Neuronal stem cell (in vitro differentiated cells): ENCODE data around the gene CDH3.

Source experiments
- DNase-seq: peaks from one replicate; pipeline ENCODE4 v3.0.0-alpha.2; 2013; ENCODE audit warnings: low spot score
- H2AFZ ChIP-seq: one replicate; pipeline ENCODE4 v1.6.1; 2013; ENCODE audit warnings: mild to moderate bottlenecking, low read length, inconsistent platforms
- H2AK5ac ChIP-seq: 2 replicates; pipeline ENCODE4 v1.6.1; 2013; ENCODE audit warnings: low read depth, mild to moderate bottlenecking, inconsistent platforms, low read length, moderate library complexity, mixed read lengths
- H2BK120ac ChIP-seq: 2 replicates; pipeline ENCODE4 v1.6.1; 2013; ENCODE audit warnings: low read depth, mild to moderate bottlenecking, inconsistent platforms, low read length, moderate library complexity, mixed read lengths
- H2BK12ac ChIP-seq: one replicate; pipeline ENCODE4 v1.6.1; 2013; ENCODE audit warnings: low read length, inconsistent platforms
- H2BK15ac ChIP-seq: 2 replicates; pipeline ENCODE4 v1.6.1; 2013; ENCODE audit warnings: mild to moderate bottlenecking, low read length, inconsistent platforms, mixed read lengths
- H2BK5ac ChIP-seq: one replicate; pipeline ENCODE4 v1.6.1; 2013; ENCODE audit warnings: inconsistent platforms, mild to moderate bottlenecking, low read length, moderate library complexity
- H3K14ac ChIP-seq: one replicate; pipeline ENCODE4 v1.6.1; 2013; ENCODE audit warnings: low read length, inconsistent platforms
- H3K18ac ChIP-seq: 2 replicates; pipeline ENCODE4 v1.6.1; 2013; ENCODE audit warnings: low read length, inconsistent platforms
- H3K23ac ChIP-seq: 2 replicates; pipeline ENCODE4 v1.6.1; 2013; ENCODE audit warnings: low read depth, mild to moderate bottlenecking, mixed read lengths, low read length, inconsistent platforms; ENCODE audit not compliant: poor library complexity
- H3K27ac ChIP-seq: replicated peaks from 3 replicates; pipeline ENCODE4 v1.5.1; 2013; ENCODE audit warnings: low read length, inconsistent platforms
- H3K27me3 ChIP-seq, 3 experiments: 2 replicates each; pipeline ENCODE4 v1.6.1; 2013; ENCODE audit warnings: low read length in 3 of 3, mild to moderate bottlenecking in 2 of 3, inconsistent platforms in 1 of 3, low read depth in 1 of 3, mixed read lengths in 1 of 3, moderate library complexity in 1 of 3; ENCODE audit not compliant: control insufficient read depth in 3 of 3, insufficient read depth in 3 of 3
- H3K36me3 ChIP-seq, 2 donors: replicated peaks in 1 of 2; 2 replicates each; pipeline ENCODE4 v1.6.1; 2013; ENCODE audit warnings: low read length in 2 of 2; ENCODE audit not compliant: control insufficient read depth in 2 of 2, insufficient read depth in 2 of 2
- H3K4ac ChIP-seq: 2 replicates; pipeline ENCODE4 v1.6.1; 2013; ENCODE audit warnings: inconsistent platforms, mild to moderate bottlenecking, low read length, moderate library complexity
- H3K4me1 ChIP-seq, 2 donors: 1 replicate in 1 of 2; 2 replicates in 1 of 2; pipeline ENCODE4 v1.6.1; 2013; ENCODE audit warnings: low read length in 2 of 2, low read depth in 1 of 2; ENCODE audit not compliant: control insufficient read depth in 2 of 2, insufficient read depth in 1 of 2
- H3K4me2 ChIP-seq: one replicate; pipeline ENCODE4 v1.6.1; 2013; ENCODE audit warnings: mild to moderate bottlenecking, low read length, inconsistent platforms; ENCODE audit not compliant: insufficient read depth, poor library complexity, severe bottlenecking
- H3K4me3 ChIP-seq, 2 donors: 2 replicates each; pipeline ENCODE4 v1.5.1; 2013; ENCODE audit warnings: low read length in 2 of 2, mild to moderate bottlenecking in 2 of 2, inconsistent platforms in 1 of 2, moderate library complexity in 1 of 2
- H3K79me1 ChIP-seq: one replicate; pipeline ENCODE4 v1.6.1; 2013; ENCODE audit warnings: low read depth, mild to moderate bottlenecking, inconsistent platforms, low read length, moderate library complexity
- H3K9ac ChIP-seq: one replicate; pipeline ENCODE4 v1.6.1; 2013; ENCODE audit warnings: mild to moderate bottlenecking, low read depth, low read length, inconsistent platforms; ENCODE audit not compliant: poor library complexity
- H3K9me3 ChIP-seq, 2 donors: replicated peaks in 1 of 2; 2 replicates each; pipeline versions ENCODE3 to v1.6.1; 2013; ENCODE audit warnings: low read length in 2 of 2, mild to moderate bottlenecking in 2 of 2, inconsistent platforms in 1 of 2, low read depth in 1 of 2, mixed read lengths in 1 of 2, moderate library complexity in 1 of 2; ENCODE audit not compliant: control insufficient read depth in 2 of 2, insufficient read depth in 1 of 2
- H4K8ac ChIP-seq: one replicate; pipeline ENCODE4 v1.6.1; 2013; ENCODE audit warnings: low read depth, mild to moderate bottlenecking, inconsistent platforms, low read length, moderate library complexity
- H4K91ac ChIP-seq: one replicate; pipeline ENCODE4 v1.6.1; 2013; ENCODE audit warnings: low read length, low read depth, mild to moderate bottlenecking, inconsistent platforms; ENCODE audit not compliant: poor library complexity
- WGBS, 2 donors: extraction: QIAGEN DNeasy Blood & Tissue Kit; methylation state at CpG; one replicate each; pipeline ENCODE4 v1.1.7; 2013; ENCODE audit warnings: missing lambda C conversion rate in 2 of 2, mixed read lengths in 1 of 2; ENCODE audit not compliant: insufficient read length in 2 of 2, insufficient replicate concordance in 1 of 2; ENCODE audit errors: extremely low coverage in 2 of 2; 5-methylcytosine and 5-hydroxymethylcytosine counted together

CDH3 gene

GRCh38 chr16:68668266-68668665, 23.2 kb downstream of the CDH3 start:
- H3K36me3 ChIP-seq = no peaks in the 10 kb centered on the region
- H3K14ac ChIP-seq = no peak overlapping the region
- H2BK15ac ChIP-seq = no peak overlapping the region
- no peak overlapping the region for H4K8ac ChIP-seq
- H2BK120ac ChIP-seq = no peak overlapping the region
- H4K91ac ChIP-seq = no peak overlapping the region
- H3K27me3 ChIP-seq = no peaks in the 10 kb centered on the region
- H3K4me3 ChIP-seq = no peak overlapping the region
- H3K18ac ChIP-seq = no peak overlapping the region
- no peak for DNase-seq
- no peak overlapping the region for H2BK5ac ChIP-seq
- H3K4me1 ChIP-seq = peaks cover 0 to 6% of the 10 kb centered on the region in 2 donors
- no peak overlapping the region for H3K23ac ChIP-seq
- no peak overlapping the region for H3K4ac ChIP-seq
- H2AFZ ChIP-seq = no peak overlapping the region
- no peak overlapping the region for H3K4me2 ChIP-seq
- H3K27ac ChIP-seq = no peak overlapping the region
- no peak overlapping the region for H2BK12ac ChIP-seq
- WGBS, 2 donors = no CpG with 5 or more reads among the region's 4 CpGs
- H3K9ac ChIP-seq = no peak overlapping the region
- peaks cover 0 to 2% of the 10 kb centered on the region in 2 donors for H3K9me3 ChIP-seq
- H2AK5ac ChIP-seq = no peak overlapping the region
- H3K79me1 ChIP-seq = no peaks in the 10 kb centered on the region

- Histone ChIP-seq H3K27ac (no peak overlapping the region), H2BK15ac (peak overlapping the region; percentile 38), H2AFZ (no peak overlapping the region), H3K79me1 (no peaks in the 10 kb centered on the region), H3K23ac (no peak overlapping the region), H2AK5ac (no peak overlapping the region), H3K4me1 (peaks cover 0 to 3% of the 10 kb centered on the region in 2 donors), H3K4me3 (no peak overlapping the region), H3K9me3 (no peaks in the 10 kb centered on the region), H3K9ac (no peak overlapping the region), H3K36me3 (no peaks in the 10 kb centered on the region), H3K18ac (peak overlapping the region; percentile 2), H4K91ac (no peak overlapping the region), H3K14ac (no peak overlapping the region), H2BK120ac (no peak overlapping the region), H3K4me2 (no peak overlapping the region), H2BK12ac (no peak overlapping the region), H3K27me3 (no peaks in the 10 kb centered on the region), H4K8ac (no peak overlapping the region), H3K4ac (no peak overlapping the region), H2BK5ac (no peak overlapping the region)
- no CpG with 5 or more reads among the region's 5 CpGs for WGBS, 2 donors
- no peak for DNase-seq
Observed at GRCh38 chr16:68676113-68676860, 31.2 kb downstream of the CDH3 start.

GRCh38 chr16:68681038-68681437, 35.9 kb downstream of the CDH3 start:
- no peak overlapping the region for H4K8ac ChIP-seq
- no peak overlapping the region for H2BK5ac ChIP-seq
- H2AK5ac ChIP-seq = no peak overlapping the region
- no peak overlapping the region for H3K18ac ChIP-seq
- no peak overlapping the region for H2BK120ac ChIP-seq
- no peak overlapping the region for H2AFZ ChIP-seq
- no peaks in the 10 kb centered on the region for H3K27me3 ChIP-seq
- no CpG with 5 or more reads among the region's 2 CpGs for WGBS, 2 donors
- H2BK12ac ChIP-seq = no peak overlapping the region
- peaks cover 0 to 3% of the 10 kb centered on the region in 2 donors for H3K36me3 ChIP-seq
- no peaks in the 10 kb centered on the region for H3K9me3 ChIP-seq
- no peak overlapping the region for H3K4me3 ChIP-seq
- H2BK15ac ChIP-seq = no peak overlapping the region
- no peak overlapping the region for H3K4me2 ChIP-seq
- H3K4ac ChIP-seq = no peak overlapping the region
- H3K14ac ChIP-seq = no peak overlapping the region
- DNase-seq = no peak
- H3K4me1 ChIP-seq = no peaks in the 10 kb centered on the region
- no peak overlapping the region for H3K9ac ChIP-seq
- no peaks in the 10 kb centered on the region for H3K79me1 ChIP-seq
- no peak overlapping the region for H3K27ac ChIP-seq
- no peak overlapping the region for H3K23ac ChIP-seq
- no peak overlapping the region for H4K91ac ChIP-seq

- Histone ChIP-seq H2BK12ac (no peak overlapping the region), H2BK120ac (no peak overlapping the region), H3K36me3 (peaks cover 0 to 3% of the 10 kb centered on the region in 2 donors), H3K23ac (no peak overlapping the region), H3K79me1 (no peaks in the 10 kb centered on the region), H3K4me2 (no peak overlapping the region), H3K9ac (no peak overlapping the region), H2BK15ac (no peak overlapping the region), H4K91ac (no peak overlapping the region), H3K4me3 (no peak overlapping the region), H3K4me1 (no peaks in the 10 kb centered on the region), H2BK5ac (no peak overlapping the region), H2AK5ac (no peak overlapping the region), H2AFZ (no peak overlapping the region), H3K27me3 (no peaks in the 10 kb centered on the region), H4K8ac (no peak overlapping the region), H3K9me3 (no peaks in the 10 kb centered on the region), H3K27ac (no peak overlapping the region), H3K18ac (no peak overlapping the region), H3K4ac (no peak overlapping the region), H3K14ac (no peak overlapping the region)
- no peak for DNase-seq
- WGBS, 2 donors = no CpG with 5 or more reads among the region's 22 CpGs
Observed at GRCh38 chr16:68685685-68686478, 40.8 kb downstream of the CDH3 start.
